ENCODE measurements around the gene SLC25A15.
"Not testable (repeated sequence)": the region's sequence is repeated elsewhere in the genome, so short reads cannot be mapped to it uniquely, and the experiment has no call there.

Gene SLC25A15

DNA sequence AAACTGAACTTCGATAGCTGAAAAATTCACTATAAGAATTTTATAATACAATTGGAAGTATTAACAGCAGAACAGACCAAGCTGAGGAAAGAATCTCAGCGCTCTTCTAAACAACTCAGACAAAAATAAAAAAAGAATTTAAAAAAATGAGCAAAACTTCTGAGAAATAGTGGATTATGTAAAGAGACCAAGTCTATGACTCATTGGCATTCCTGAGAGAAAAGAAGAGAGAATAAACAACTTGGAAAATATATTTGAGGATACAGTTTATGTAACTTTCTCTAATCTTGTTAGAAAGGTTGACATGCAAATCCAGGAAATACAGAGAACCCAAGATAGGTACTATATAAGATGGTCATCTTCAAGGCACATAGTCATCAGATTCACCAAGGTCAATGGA is 25.4 kb downstream of the SLC25A15 start:
- FAIRE-seq: no peak

- no peak for FAIRE-seq
Observed at GRCh38 chr13:40818926-40819325, 29.5 kb downstream of the SLC25A15 start.

DNA sequence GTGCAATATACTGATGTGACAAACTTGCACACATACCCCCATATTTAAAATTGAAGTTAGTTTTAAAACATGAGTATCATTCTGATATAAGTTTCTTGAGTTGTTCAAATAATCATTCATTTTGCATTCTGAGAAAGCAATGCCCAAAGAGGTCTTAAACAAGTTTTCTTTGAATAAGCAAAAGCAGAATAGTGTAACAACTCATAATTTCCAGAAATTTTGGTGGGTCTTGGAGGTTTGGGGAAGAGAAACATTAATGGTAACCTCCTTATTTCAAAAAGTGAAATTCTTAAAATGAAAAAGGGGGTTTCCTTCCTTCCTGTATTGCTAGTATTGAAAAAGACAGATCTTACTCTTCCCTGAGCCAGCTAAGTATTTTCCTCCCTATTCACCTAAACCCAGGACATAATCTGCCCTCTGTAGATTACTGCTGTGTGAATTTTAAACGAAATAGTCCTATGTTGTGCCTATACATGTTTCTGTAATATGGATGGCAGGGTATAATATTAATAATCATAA is 30.4 kb downstream of the SLC25A15 start:
- FAIRE-seq: no peak

DNA sequence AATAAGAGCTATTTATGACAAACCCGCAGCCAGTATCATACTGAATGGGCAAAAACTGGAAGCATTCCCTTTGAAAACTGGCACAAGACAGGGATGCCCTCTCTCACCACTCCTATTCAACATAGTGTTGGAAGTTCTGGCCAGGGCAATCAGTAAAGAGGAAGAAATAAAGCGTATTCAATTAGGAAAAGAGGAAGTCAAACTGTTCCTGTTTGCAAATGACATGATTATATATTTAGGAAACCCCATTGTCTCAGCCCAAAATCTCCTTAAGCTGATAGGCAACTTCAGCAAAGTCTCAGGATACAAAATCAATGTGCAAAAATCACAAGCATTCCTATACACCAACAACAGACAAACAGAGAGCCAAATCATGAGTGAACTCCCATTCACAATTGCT is 50.3 kb downstream of the SLC25A15 start:
- not testable (repeated sequence) for FAIRE-seq

DNA sequence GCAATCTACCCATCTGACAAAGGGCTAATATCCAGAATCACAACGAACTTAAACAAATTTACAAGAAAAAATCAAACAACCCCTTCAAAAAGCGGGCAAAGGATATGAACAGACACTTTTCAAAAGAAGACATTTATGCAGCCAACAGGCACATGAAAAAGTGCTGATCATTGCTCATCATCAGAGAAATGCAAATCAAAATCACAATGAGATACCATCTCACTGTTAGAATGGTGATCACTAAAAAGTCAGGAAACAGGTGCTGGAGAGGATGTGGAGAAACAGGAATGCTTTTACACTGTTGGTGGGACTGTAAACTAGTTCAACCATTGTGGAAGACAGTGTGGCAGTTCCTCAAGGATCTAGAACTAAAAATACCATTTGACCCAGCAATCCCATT is 51.5 kb downstream of the SLC25A15 start:
- FAIRE-seq: not testable (repeated sequence)

Measured in endometrium (tissue), 2 donors.